ENCODE measurements around the gene KIAA1549.

Gene KIAA1549

DNA sequence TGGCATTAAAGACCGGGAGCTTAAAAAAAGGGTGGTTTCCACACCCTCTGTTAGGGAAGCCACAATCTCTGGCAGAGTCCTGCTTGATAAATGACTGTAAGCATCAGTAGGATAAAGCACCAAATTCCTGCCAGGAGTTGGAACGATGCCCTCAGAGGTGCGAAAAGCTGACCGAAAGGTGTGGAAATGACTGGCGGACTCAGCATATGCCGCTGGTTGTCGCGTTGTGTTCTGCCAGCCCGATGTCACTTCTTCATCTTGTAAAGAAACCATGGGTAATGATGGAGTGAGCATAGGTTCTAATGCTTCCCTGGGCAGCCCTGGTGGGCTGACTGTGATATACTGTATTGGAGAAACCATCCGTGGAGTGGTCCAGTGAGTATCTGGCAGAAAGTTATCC lies 62.4 kb downstream of the KIAA1549 start:
- no peaks in the 10 kb centered on the region for H3K36me3 ChIP-seq (ENCODE audit: insufficient read depth, low read length)
- no peak overlapping the region for H3K27ac ChIP-seq (ENCODE audit: low read depth, low read length)
- no peak overlapping the region for H3K4me3 ChIP-seq (ENCODE audit: low read depth in 1 of 2, low read length in 2 of 2)

DNA sequence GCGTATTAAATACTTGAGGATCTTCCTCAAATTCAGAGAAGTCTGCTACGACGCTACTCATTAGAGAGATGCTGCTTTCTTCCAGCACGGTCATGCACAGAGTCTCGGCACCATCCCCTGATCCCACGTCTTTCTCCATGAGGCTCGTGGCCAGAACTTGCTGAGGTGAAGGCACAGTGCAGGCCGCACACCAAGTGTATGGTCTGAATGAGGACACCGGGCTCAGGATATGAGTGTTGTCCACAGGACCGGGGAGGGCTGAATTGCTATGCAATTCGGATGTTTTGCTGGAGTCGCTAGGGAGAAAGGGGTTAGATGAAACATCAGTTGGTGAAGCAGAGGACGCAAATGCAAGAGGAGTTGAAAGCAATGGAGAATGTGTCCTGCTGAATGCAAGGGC lies 63.0 kb downstream of the KIAA1549 start:
- Histone ChIP-seq H3K9ac (ENCODE audit: low read length) (no peak overlapping the region), H3K9me3 (ENCODE audit: low read length) (no peaks in the 10 kb centered on the region), H3K27me3 (ENCODE audit: control insufficient read depth in 1 of 2, insufficient read depth in 2 of 2, low read length in 2 of 2) (no peaks in the 10 kb centered on the region), H3K27ac (ENCODE audit: low read depth, low read length) (no peak overlapping the region), H3K4me1 (ENCODE audit: insufficient read depth, low read length) (no peaks in the 10 kb centered on the region), H3K36me3 (ENCODE audit: insufficient read depth, low read length) (no peaks in the 10 kb centered on the region), H3K4me3 (ENCODE audit: low read depth in 1 of 2, low read length in 2 of 2) (no peak overlapping the region)

More for the DNA sequence above, 62.4 kb downstream of the KIAA1549 start:
- Histone ChIP-seq H3K9ac (ENCODE audit: low read length) (no peak overlapping the region), H3K9me3 (ENCODE audit: low read length) (no peaks in the 10 kb centered on the region), H3K4me1 (ENCODE audit: insufficient read depth, low read length) (no peaks in the 10 kb centered on the region), H3K27me3 (ENCODE audit: control insufficient read depth in 1 of 2, insufficient read depth in 2 of 2, low read length in 2 of 2) (no peaks in the 10 kb centered on the region)

DNA sequence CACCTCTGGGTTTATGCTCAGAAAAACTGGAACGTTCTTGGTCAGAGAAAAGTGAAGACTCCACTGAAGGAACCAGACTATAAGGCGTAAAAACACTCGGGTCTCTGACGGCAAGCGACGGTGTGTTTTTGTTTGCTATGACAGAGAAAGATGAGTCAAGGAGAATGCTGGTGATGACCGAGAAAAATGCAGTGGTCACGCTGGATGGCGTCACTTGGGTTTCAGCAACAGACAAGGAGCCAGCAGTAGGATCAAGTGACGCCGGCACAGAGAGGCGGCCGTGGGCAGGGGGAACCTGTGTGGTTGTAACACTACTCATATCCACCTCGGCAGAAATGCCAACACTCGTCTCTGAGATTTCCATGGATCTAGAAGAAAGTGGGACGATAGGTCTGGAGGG lies 63.4 kb downstream of the KIAA1549 start:
- Histone ChIP-seq H3K9ac (ENCODE audit: low read length) (no peak overlapping the region), H3K27me3 (ENCODE audit: control insufficient read depth in 1 of 2, insufficient read depth in 2 of 2, low read length in 2 of 2) (no peaks in the 10 kb centered on the region), H3K4me3 (ENCODE audit: low read depth in 1 of 2, low read length in 2 of 2) (no peak overlapping the region), H3K4me1 (ENCODE audit: insufficient read depth, low read length) (no peaks in the 10 kb centered on the region), H3K9me3 (ENCODE audit: low read length) (no peaks in the 10 kb centered on the region), H3K36me3 (ENCODE audit: insufficient read depth, low read length) (no peaks in the 10 kb centered on the region), H3K27ac (ENCODE audit: low read depth, low read length) (no peak overlapping the region)

DNA sequence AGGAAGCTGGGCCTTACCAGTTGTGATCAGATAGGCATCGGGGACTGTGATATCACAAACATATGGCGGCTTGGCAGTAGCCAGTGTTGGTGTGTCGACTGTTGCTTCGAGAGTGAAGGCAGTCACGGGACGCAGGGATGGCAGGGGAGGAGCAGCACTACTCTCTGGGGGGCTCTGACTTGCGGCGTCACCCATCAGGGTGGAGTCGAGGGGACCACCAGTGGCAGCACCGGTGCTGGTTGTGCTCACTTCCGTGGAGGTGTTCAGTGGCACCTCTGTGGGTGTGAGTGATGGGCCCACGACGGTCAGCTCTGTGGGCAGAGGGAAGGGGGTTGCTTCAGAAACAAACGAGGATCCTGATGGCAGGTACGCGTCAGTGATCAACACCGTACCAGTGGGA lies 64.5 kb downstream of the KIAA1549 start:
- Histone ChIP-seq H3K36me3 (ENCODE audit: insufficient read depth, low read length) (no peaks in the 10 kb centered on the region), H3K9ac (ENCODE audit: low read length) (no peak overlapping the region), H3K27ac (ENCODE audit: low read depth, low read length) (no peak overlapping the region), H3K4me1 (ENCODE audit: insufficient read depth, low read length) (no peaks in the 10 kb centered on the region), H3K9me3 (ENCODE audit: low read length) (no peaks in the 10 kb centered on the region), H3K4me3 (ENCODE audit: low read depth in 1 of 2, low read length in 2 of 2) (no peak overlapping the region), H3K27me3 (ENCODE audit: control insufficient read depth in 1 of 2, insufficient read depth in 2 of 2, low read length in 2 of 2) (no peaks in the 10 kb centered on the region)

DNA sequence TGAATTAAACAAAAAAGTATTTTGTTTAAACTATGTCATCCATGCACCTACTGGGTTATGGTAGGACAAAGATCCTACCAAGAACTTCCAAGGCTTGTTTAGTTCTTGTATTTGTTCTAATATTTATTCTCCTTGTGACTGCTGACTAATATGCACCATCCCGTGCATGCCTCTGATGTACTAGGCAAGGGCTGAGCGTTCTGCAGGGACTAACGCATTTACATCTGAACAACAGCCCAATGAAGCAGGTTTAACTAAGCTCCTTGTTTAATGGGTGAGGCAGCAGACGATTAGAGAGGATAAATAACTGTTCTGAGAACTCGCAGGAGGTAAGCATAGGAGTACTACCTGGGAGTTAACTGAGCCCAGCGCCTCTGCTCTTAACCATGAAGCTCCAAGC lies 64.9 kb downstream of the KIAA1549 start:
- Histone ChIP-seq H3K27ac (ENCODE audit: low read depth, low read length) (no peak overlapping the region), H3K4me3 (ENCODE audit: low read depth in 1 of 2, low read length in 2 of 2) (no peak overlapping the region), H3K36me3 (ENCODE audit: insufficient read depth, low read length) (no peaks in the 10 kb centered on the region), H3K9me3 (ENCODE audit: low read length) (no peaks in the 10 kb centered on the region), H3K27me3 (ENCODE audit: control insufficient read depth in 1 of 2, insufficient read depth in 2 of 2, low read length in 2 of 2) (no peaks in the 10 kb centered on the region), H3K4me1 (ENCODE audit: insufficient read depth, low read length) (no peaks in the 10 kb centered on the region), H3K9ac (ENCODE audit: low read length) (no peak overlapping the region)

DNA sequence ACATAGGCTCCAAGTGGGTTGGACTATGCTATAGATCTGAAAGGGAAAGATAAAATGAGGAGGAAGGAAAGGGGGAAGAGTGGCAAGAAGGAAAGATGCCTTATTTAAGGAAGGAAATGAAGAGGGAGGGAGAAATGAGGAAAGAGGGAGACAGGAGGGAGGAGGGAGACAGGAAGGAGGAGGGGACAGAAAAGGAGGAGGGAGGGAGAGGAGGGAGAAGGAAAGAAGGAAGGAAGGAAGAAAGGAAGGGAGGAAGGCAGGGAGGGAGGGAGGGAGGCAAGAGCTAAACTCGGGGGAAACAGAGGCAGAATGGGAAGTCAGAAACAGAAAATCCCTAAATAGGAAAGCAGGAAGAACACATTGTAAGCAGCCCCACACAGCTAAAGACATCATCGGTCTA lies 67.4 kb downstream of the KIAA1549 start:
- H3K27me3 ChIP-seq (ENCODE audit: control insufficient read depth in 1 of 2, insufficient read depth in 2 of 2, low read length in 2 of 2) = no peaks in the 10 kb centered on the region
- no peaks in the 10 kb centered on the region for H3K9me3 ChIP-seq (ENCODE audit: low read length)
- no peak overlapping the region for H3K4me3 ChIP-seq (ENCODE audit: low read depth in 1 of 2, low read length in 2 of 2)
- no peak overlapping the region for H3K27ac ChIP-seq (ENCODE audit: low read depth, low read length)
- no peaks in the 10 kb centered on the region for H3K4me1 ChIP-seq (ENCODE audit: insufficient read depth, low read length)
- no peaks in the 10 kb centered on the region for H3K36me3 ChIP-seq (ENCODE audit: insufficient read depth, low read length)
- no peak overlapping the region for H3K9ac ChIP-seq (ENCODE audit: low read length)

DNA sequence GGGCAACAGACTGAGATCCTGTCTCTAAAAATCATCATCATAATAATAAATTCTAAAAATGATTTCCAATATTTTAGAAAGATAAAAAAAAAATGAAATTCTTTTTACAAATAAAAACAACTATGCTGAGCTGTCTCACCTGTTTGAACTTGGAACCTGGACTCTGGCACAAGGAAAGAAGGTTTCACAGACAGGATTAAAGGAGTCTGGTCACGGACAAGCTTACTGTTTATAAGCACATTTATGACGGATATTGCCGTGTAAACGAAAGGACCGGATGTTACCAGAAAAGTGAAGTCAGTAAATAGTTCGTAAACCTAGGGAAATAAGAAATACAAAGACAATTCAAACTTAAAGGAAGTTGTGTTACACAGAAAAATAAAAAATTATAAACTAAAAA lies 70.2 kb downstream of the KIAA1549 start:
- no peak overlapping the region for H3K4me3 ChIP-seq (ENCODE audit: low read depth in 1 of 2, low read length in 2 of 2)
- no peaks in the 10 kb centered on the region for H3K36me3 ChIP-seq (ENCODE audit: insufficient read depth, low read length)
- H3K9ac ChIP-seq (ENCODE audit: low read length) = no peak overlapping the region
- no peaks in the 10 kb centered on the region for H3K9me3 ChIP-seq (ENCODE audit: low read length)
- no peaks in the 10 kb centered on the region for H3K27me3 ChIP-seq (ENCODE audit: control insufficient read depth in 1 of 2, insufficient read depth in 2 of 2, low read length in 2 of 2)
- H3K27ac ChIP-seq (ENCODE audit: low read depth, low read length) = no peak overlapping the region
- peaks cover 6% of the 10 kb centered on the region for H3K4me1 ChIP-seq (ENCODE audit: insufficient read depth, low read length)

DNA sequence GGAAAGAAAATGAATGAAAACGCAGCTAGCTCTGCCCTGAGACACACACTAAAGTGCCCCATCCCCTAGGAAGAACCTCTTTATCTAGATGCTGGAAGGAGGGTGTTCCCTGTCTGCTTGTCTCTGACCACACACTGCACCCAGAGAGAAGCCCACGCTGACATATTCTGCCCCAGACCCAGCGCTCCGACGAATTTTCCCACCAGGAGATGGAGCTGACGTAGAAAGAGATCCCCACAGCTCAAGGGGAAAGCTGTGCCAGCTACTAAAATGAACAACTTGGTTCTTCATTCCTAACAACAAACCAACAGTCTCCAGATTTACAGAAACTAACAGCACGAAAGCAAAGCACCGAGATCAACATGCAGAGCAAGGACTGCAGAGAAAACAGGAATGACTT lies 73.3 kb downstream of the KIAA1549 start:
- H3K27me3 ChIP-seq (ENCODE audit: control insufficient read depth in 1 of 2, insufficient read depth in 2 of 2, low read length in 2 of 2) = no peaks in the 10 kb centered on the region
- no peaks in the 10 kb centered on the region for H3K36me3 ChIP-seq (ENCODE audit: insufficient read depth, low read length)
- H3K4me1 ChIP-seq (ENCODE audit: insufficient read depth, low read length) = peaks cover 6% of the 10 kb centered on the region
- no peaks in the 10 kb centered on the region for H3K9me3 ChIP-seq (ENCODE audit: low read length)
- no peak overlapping the region for H3K4me3 ChIP-seq (ENCODE audit: low read depth in 1 of 2, low read length in 2 of 2)
- H3K9ac ChIP-seq (ENCODE audit: low read length) = no peak overlapping the region
- no peak overlapping the region for H3K27ac ChIP-seq (ENCODE audit: low read depth, low read length)

DNA sequence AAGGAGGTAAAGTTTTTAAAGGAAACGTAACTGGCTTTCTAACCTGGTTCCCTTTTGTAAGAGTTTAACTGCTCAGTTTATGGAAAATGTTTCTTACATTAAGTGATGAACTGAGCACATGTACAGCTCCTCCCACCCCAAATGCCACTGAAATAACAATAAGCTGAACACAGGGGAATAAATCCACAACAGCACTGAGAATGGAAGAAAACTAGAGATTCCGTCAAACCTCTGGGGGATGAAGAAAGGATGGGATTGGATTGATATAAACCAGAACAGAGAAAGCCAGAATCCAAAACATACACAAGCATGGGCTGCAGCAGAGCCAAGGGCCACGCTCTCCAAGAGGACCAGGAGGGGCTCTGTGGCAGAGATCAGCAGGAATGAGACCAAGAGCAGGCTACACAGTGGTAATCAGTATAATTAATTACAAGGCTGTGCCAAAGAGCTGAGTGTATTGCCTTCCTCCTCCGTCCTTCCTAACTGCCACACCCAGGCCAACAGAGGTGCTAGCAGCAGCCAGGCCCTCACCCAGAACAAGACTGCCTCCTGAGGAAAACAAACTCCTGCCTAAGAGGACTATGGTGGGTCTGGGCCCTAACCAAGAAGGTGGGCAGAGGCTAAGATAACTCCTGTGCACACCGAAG lies 73.9 kb downstream of the KIAA1549 start:
- Histone ChIP-seq H3K27ac (ENCODE audit: low read depth, low read length) (no peak overlapping the region), H3K4me3 (ENCODE audit: low read depth in 1 of 2, low read length in 2 of 2) (no peak overlapping the region), H3K36me3 (ENCODE audit: insufficient read depth, low read length) (no peaks in the 10 kb centered on the region), H3K4me1 (ENCODE audit: insufficient read depth, low read length) (peaks cover 6% of the 10 kb centered on the region), H3K9ac (ENCODE audit: low read length) (no peak overlapping the region), H3K9me3 (ENCODE audit: low read length) (no peaks in the 10 kb centered on the region), H3K27me3 (ENCODE audit: control insufficient read depth in 1 of 2, insufficient read depth in 2 of 2, low read length in 2 of 2) (no peaks in the 10 kb centered on the region)

DNA sequence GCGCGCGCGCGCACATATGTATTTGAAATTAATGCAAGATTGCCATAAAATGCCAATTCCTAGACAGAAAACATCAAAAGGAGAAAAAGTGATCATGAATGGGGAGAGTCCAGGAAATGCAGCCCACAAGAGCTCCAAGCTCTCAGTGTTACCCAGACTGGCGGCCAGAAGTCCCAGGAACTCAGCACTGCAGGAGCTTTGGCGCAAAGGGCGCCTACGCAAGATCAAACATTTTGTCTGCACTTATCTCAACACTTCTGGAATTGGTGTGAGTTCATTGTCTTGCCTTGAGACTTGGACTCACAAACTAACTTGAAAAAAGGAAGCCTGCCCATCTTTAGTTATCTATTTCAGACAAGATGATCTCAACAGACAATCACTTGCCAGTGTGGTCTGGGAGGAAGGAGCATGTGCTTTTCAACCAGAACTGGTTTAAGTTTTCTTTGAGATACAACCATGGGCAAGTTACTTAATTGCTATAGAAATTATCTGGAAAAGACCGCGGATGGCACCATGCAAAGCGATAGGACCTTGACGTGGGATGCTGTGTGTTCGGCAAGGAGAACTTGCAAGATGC lies 77.2 kb downstream of the KIAA1549 start:
- Histone ChIP-seq H3K27me3 (ENCODE audit: control insufficient read depth in 1 of 2, insufficient read depth in 2 of 2, low read length in 2 of 2) (no peaks in the 10 kb centered on the region), H3K27ac (ENCODE audit: low read depth, low read length) (no peak overlapping the region), H3K4me3 (ENCODE audit: low read depth in 1 of 2, low read length in 2 of 2) (no peak overlapping the region), H3K4me1 (ENCODE audit: insufficient read depth, low read length) (peaks cover 6% of the 10 kb centered on the region), H3K9me3 (ENCODE audit: low read length) (no peaks in the 10 kb centered on the region), H3K9ac (ENCODE audit: low read length) (no peak overlapping the region), H3K36me3 (ENCODE audit: insufficient read depth, low read length) (no peaks in the 10 kb centered on the region)

DNA sequence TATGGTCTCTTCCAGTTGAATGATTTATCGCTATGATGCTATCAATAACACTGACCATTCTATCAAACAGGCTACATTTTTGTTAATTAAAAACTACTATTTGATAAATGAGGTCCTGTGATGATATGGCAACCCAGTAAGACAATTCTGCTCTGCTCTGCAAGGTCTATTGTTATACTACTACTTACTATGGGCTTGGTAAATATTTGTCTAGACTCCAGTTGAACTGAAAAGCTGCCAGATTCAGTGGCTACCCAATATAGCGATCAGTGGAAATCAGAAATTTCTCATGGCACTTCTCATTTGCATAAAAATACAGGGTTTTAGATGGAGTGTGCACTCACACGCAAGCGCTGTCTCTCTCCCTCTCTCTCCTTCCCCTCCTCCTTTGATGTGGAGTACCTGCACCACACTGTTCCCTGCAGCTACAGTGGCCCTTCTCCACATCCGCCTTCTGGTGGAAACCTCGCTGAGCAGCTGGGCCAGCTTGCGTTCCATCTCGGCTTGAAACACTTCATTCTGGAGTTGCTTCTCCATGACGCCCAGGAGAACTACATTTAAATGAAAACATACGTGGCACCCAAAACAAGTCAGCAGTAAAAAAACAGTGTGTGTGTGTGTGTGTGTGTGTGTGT lies 77.9 kb downstream of the KIAA1549 start:
- Histone ChIP-seq H3K36me3 (ENCODE audit: insufficient read depth, low read length) (no peaks in the 10 kb centered on the region), H3K9me3 (ENCODE audit: low read length) (no peaks in the 10 kb centered on the region), H3K9ac (ENCODE audit: low read length) (no peak overlapping the region), H3K27ac (ENCODE audit: low read depth, low read length) (no peak overlapping the region), H3K4me3 (ENCODE audit: low read depth in 1 of 2, low read length in 2 of 2) (no peak overlapping the region), H3K4me1 (ENCODE audit: insufficient read depth, low read length) (peaks cover 6% of the 10 kb centered on the region), H3K27me3 (ENCODE audit: control insufficient read depth in 1 of 2, insufficient read depth in 2 of 2, low read length in 2 of 2) (no peaks in the 10 kb centered on the region)

DNA sequence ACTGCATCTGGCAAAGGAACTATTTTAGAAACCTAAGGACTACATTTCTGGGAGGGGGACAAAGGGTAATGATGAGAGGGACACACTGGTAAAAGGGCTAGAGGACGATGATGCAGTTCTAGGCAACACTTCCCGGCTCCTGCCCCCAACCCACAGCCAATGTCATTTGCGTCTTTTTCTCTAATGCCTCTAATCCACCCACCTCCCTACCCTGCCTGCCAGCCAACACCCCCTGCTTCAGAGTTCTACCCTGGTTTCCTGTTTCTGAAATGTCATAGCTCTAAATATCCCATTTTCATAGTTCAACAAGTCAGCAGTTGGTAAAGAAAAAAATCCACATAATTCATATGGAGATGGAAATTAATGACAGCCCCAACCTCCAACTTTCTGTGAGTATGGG lies 79.0 kb downstream of the KIAA1549 start:
- no peaks in the 10 kb centered on the region for H3K4me1 ChIP-seq (ENCODE audit: insufficient read depth, low read length)
- no peaks in the 10 kb centered on the region for H3K36me3 ChIP-seq (ENCODE audit: insufficient read depth, low read length)
- H3K4me3 ChIP-seq (ENCODE audit: low read depth in 1 of 2, low read length in 2 of 2) = no peak overlapping the region
- no peak overlapping the region for H3K9ac ChIP-seq (ENCODE audit: low read length)
- no peaks in the 10 kb centered on the region for H3K9me3 ChIP-seq (ENCODE audit: low read length)
- H3K27me3 ChIP-seq (ENCODE audit: control insufficient read depth in 1 of 2, insufficient read depth in 2 of 2, low read length in 2 of 2) = no peaks in the 10 kb centered on the region
- no peak overlapping the region for H3K27ac ChIP-seq (ENCODE audit: low read depth, low read length)

All from muscle layer of colon (tissue), 2 donors.